HG03196 (cell line): ENCODE data around the gene ZMAT2.
A peak's percentile ranks its signal among the peaks of the same experiment; 100 is the strongest.
"Not testable (repeated sequence)": the region's sequence is repeated elsewhere in the genome, so short reads cannot be mapped to it uniquely, and the experiment has no call there.

Experiments
- ATAC-seq: cut with Tn5 transposase; IDR thresholded peaks from one replicate; pipeline ENCODE4 v1.9.1; 2021; ENCODE audit not compliant: unreplicated experiment

ZMAT2 gene

GRCh38 chr5:140708787-140709186, 8.5 kb downstream of the ZMAT2 start:
- not testable (repeated sequence) for ATAC-seq

- ATAC-seq = peak; percentile 88
Observed at GRCh38 chr5:140710899-140711552, 10.8 kb downstream of the ZMAT2 start.

- no peak for ATAC-seq
Observed at GRCh38 chr5:140711794-140712193, 11.5 kb downstream of the ZMAT2 start.

- ATAC-seq = no peak
Observed at GRCh38 chr5:140713562-140714094, 13.4 kb downstream of the ZMAT2 start.

- ATAC-seq = not testable (repeated sequence)
Observed at GRCh38 chr5:140716238-140716637, 16.0 kb downstream of the ZMAT2 start.

GRCh38 chr5:140718266-140718592, 18.0 kb downstream of the ZMAT2 start:
- no peak for ATAC-seq

GRCh38 chr5:140720738-140721137, 20.5 kb downstream of the ZMAT2 start:
- not testable (repeated sequence) for ATAC-seq

GRCh38 chr5:140721395-140721794, 21.1 kb downstream of the ZMAT2 start:
- ATAC-seq = not testable (repeated sequence)

- ATAC-seq = peak; percentile 88
Observed at GRCh38 chr5:140725799-140726471, 25.7 kb downstream of the ZMAT2 start.

GRCh38 chr5:140733098-140733497, 32.9 kb downstream of the ZMAT2 start:
- ATAC-seq = no peak

GRCh38 chr5:140734354-140734753, 34.1 kb downstream of the ZMAT2 start:
- ATAC-seq = no peak

GRCh38 chr5:140737486-140737885, 37.2 kb downstream of the ZMAT2 start:
- ATAC-seq = no peak

GRCh38 chr5:140741967-140742366, 41.7 kb downstream of the ZMAT2 start:
- no peak for ATAC-seq

- no peak for ATAC-seq
Observed at GRCh38 chr5:140753561-140753960, 53.3 kb downstream of the ZMAT2 start.
